Osteoblast (primary cell): ENCODE data around the gene TMEM252. TPM values are rescaled to one million over a fixed set of nuclear protein-coding genes. Genes with fewer than 3 reads are reported as not detected.

ENCODE experiments used
- DNase-seq: peaks from one replicate; pipeline ENCODE4 v3.0.0; 2011; ENCODE audit warnings: low spot score, mixed read lengths; ENCODE audit not compliant: insufficient read length; ENCODE audit errors: missing footprints
- H2AFZ ChIP-seq: 2 replicates; pipeline ENCODE4 v1.6.0; 2011; ENCODE audit warnings: mild to moderate bottlenecking, low read length
- H3K27ac ChIP-seq: 2 replicates; pipeline ENCODE4 v1.5.1; 2011; ENCODE audit warnings: mild to moderate bottlenecking, low read depth, low read length, moderate library complexity
- H3K27me3 ChIP-seq: 2 replicates; pipeline ENCODE4 v1.6.0; 2012; ENCODE audit warnings: mild to moderate bottlenecking, control low read depth, inconsistent platforms, low read length, moderate library complexity; ENCODE audit not compliant: insufficient read depth
- H3K36me3 ChIP-seq: 2 replicates; pipeline ENCODE4 v1.5.1; 2011; ENCODE audit warnings: mild to moderate bottlenecking, low read length, control low read depth, moderate library complexity; ENCODE audit not compliant: insufficient read depth
- H3K4me1 ChIP-seq: 2 replicates; pipeline ENCODE4 v1.5.1; 2011; ENCODE audit warnings: mild to moderate bottlenecking, low read length, control low read depth, moderate library complexity; ENCODE audit not compliant: insufficient read depth
- H3K4me2 ChIP-seq: 2 replicates; pipeline ENCODE4 v1.6.0; 2011; ENCODE audit warnings: mild to moderate bottlenecking, low read length; ENCODE audit not compliant: insufficient read depth
- H3K4me3 ChIP-seq: fragments of 200-600 bp; sonication (generic); 3 replicates; pipeline ENCODE4 v1.5.1; 2012; ENCODE audit warnings: mild to moderate bottlenecking, low read length, inconsistent platforms; ENCODE audit not compliant: insufficient read depth
- H3K79me2 ChIP-seq: 2 replicates; pipeline ENCODE4 v1.6.0; 2012; ENCODE audit warnings: mild to moderate bottlenecking, low read length, control low read depth, inconsistent platforms; ENCODE audit not compliant: insufficient read depth
- H3K9me3 ChIP-seq: 2 replicates; pipeline ENCODE4 v1.5.1; 2011; ENCODE audit warnings: low read depth, low read length, control low read depth
- H4K20me1 ChIP-seq: 2 replicates; pipeline ENCODE4 v1.6.0; 2012; ENCODE audit warnings: mild to moderate bottlenecking, low read length, control low read depth; ENCODE audit not compliant: insufficient read depth
- CTCF ChIP-seq: IDR thresholded peaks from 2 replicates; pipeline ENCODE4 v1.5.1; 2011; ENCODE audit warnings: mild to moderate bottlenecking, low read depth, low read length, moderate library complexity; ENCODE audit errors: extremely low read depth
- total RNA-seq: library from RNA; depleted of rRNA; stranded (reverse); fragments of >200 nt; gene quantifications from 2 replicates; pipeline ENCODE4 v1.2.3, GENCODE V29; 2012

Gene TMEM252
- total RNA-seq, 1 donor: not detected

- no peaks in the 10 kb centered on the region for H3K9me3 ChIP-seq
- H4K20me1 ChIP-seq: no peaks in the 10 kb centered on the region
- no peak for DNase-seq
- no peak overlapping the region for H3K4me3 ChIP-seq
- H3K79me2 ChIP-seq: no peaks in the 10 kb centered on the region
- H3K36me3 ChIP-seq: no peaks in the 10 kb centered on the region
- H3K27me3 ChIP-seq: no peaks in the 10 kb centered on the region
- TF ChIP-seq CTCF: no peak
- H3K27ac ChIP-seq: no peak overlapping the region
- H3K4me2 ChIP-seq: no peak overlapping the region
- H3K4me1 ChIP-seq: no peaks in the 10 kb centered on the region
- H2AFZ ChIP-seq: no peak overlapping the region
Observed at GRCh38 chr9:68581696-68582095, 41.0 kb upstream of the TMEM252 start.

- DNase-seq: no peak
Observed at GRCh38 chr9:68577774-68578591, 37.3 kb upstream of the TMEM252 start.

GRCh38 chr9:68575817-68576216 lies 35.1 kb upstream of the TMEM252 start:
- DNase-seq: no peak

More at GRCh38 chr9:68577774-68578591, 37.3 kb upstream of the TMEM252 start:
- no peaks in the 10 kb centered on the region for H3K4me1 ChIP-seq
- no peak overlapping the region for H2AFZ ChIP-seq
- H3K4me2 ChIP-seq: no peak overlapping the region
- TF ChIP-seq CTCF: no peak
- no peaks in the 10 kb centered on the region for H4K20me1 ChIP-seq
- no peak overlapping the region for H3K27ac ChIP-seq
- H3K36me3 ChIP-seq: no peaks in the 10 kb centered on the region
- no peaks in the 10 kb centered on the region for H3K27me3 ChIP-seq
- H3K9me3 ChIP-seq: no peaks in the 10 kb centered on the region
- H3K79me2 ChIP-seq: no peaks in the 10 kb centered on the region
- no peak overlapping the region for H3K4me3 ChIP-seq

More at GRCh38 chr9:68575817-68576216, 35.1 kb upstream of the TMEM252 start:
- Histone ChIP-seq H3K9me3 (no peaks in the 10 kb centered on the region), H3K4me1 (no peaks in the 10 kb centered on the region), H3K4me3 (no peak overlapping the region), H3K4me2 (no peak overlapping the region), H3K27ac (no peak overlapping the region), H3K27me3 (no peaks in the 10 kb centered on the region), H4K20me1 (no peaks in the 10 kb centered on the region), H3K36me3 (no peaks in the 10 kb centered on the region), H3K79me2 (no peaks in the 10 kb centered on the region), H2AFZ (no peak overlapping the region)
- TF ChIP-seq CTCF: no peak
